HepG2 (cell line): ENCODE results near the gene XPNPEP1. TPM values are rescaled to one million over a fixed set of nuclear protein-coding genes. Genes with fewer than 3 reads are reported as not detected.

ENCODE experiments used
- ATAC-seq: fragments of 200-7000 bp; cut with Tn5 transposase; 3 replicates; pipeline ENCODE4 v1.9.1; 2020; ENCODE audit warnings: mild to moderate bottlenecking, moderate library complexity
- BruUV-seq: library from RNA; stranded (reverse); fragments of 400-500 nt; replicated peaks from 2 replicates; lab custom pipeline; 2021; lab: Mats Ljungman, UMichigan
- CTCF ChIA-PET: fragments of 300-600 bp; formaldehyde crosslinking; extraction: SDS; loops from one replicate; lab custom pipeline; 2021; ENCODE audit warnings: low total read pairs, inconsistent platforms, low intra/inter-chr PET ratio; lab: Yijun Ruan, JAX
- POLR2A ChIA-PET: fragments of 350-600 bp; sonication (Branson Sonifier 250); formaldehyde crosslinking; loops from one replicate; lab custom pipeline; 2020; ENCODE audit warnings: antibody characterized with exemption, inconsistent platforms; lab: Yijun Ruan, JAX
- DNase-seq: peaks from one replicate; pipeline ENCODE4 v3.0.0-alpha.2; 2015; ENCODE audit warnings: low spot score
- FAIRE-seq: peaks from 3 replicates; lab custom pipeline; 2011; peaks lifted over from hg19 to GRCh38; lab: Jason Lieb, UNC
- H2AFZ ChIP-seq: one replicate; pipeline ENCODE4 v1.6.1; 2011; ENCODE audit warnings: low read length, inconsistent platforms
- H3K27ac ChIP-seq: fragments of 300-600 bp; 3 replicates; pipeline ENCODE4 v1.8.0; 2011; ENCODE audit warnings: mixed run types, mild to moderate bottlenecking, mixed read lengths, low read length, inconsistent platforms; ENCODE audit not compliant: insufficient read depth; ENCODE audit errors: extremely low read length
- H3K27me3 ChIP-seq, 2 experiments: fragments of 200-600 bp in 1 of 2; 2 replicates in 1 of 2; 3 replicates in 1 of 2; pipeline versions ENCODE4 v1.6.0 to v1.8.0; 2011; ENCODE audit warnings: low read length in 2 of 2, mild to moderate bottlenecking in 2 of 2, moderate library complexity in 2 of 2, inconsistent platforms in 1 of 2; ENCODE audit not compliant: insufficient read depth in 2 of 2, control insufficient read depth in 1 of 2
- H3K36me3 ChIP-seq, 2 experiments: fragments of 200-600 bp in 1 of 2; replicated peaks in 1 of 2; 2 replicates in 1 of 2; 3 replicates in 1 of 2; pipeline versions ENCODE4 v1.5.1 to v1.8.0; 2011; ENCODE audit warnings: low read length in 2 of 2, inconsistent platforms in 1 of 2; ENCODE audit not compliant: insufficient read depth in 2 of 2, control insufficient read depth in 1 of 2
- H3K4me1 ChIP-seq: 2 replicates; pipeline ENCODE4 v1.5.1; 2012; ENCODE audit warnings: low read length, inconsistent platforms; ENCODE audit not compliant: insufficient read depth
- H3K4me2 ChIP-seq: 2 replicates; pipeline ENCODE4 v1.6.0; 2011; ENCODE audit warnings: low read depth, low read length, inconsistent platforms
- H3K4me3 ChIP-seq, 3 experiments: fragments of 200-600 bp in 1 of 3; sonication (generic), shearing (Covaris generic) in 1 of 3; replicated peaks in 1 of 3; 2 replicates each; pipeline ENCODE4 v1.5.1; 2011 to 2016; ENCODE audit warnings: low read length in 3 of 3, inconsistent platforms in 2 of 3, low read depth in 2 of 3, mild to moderate bottlenecking in 2 of 3, control low read depth in 1 of 3, mixed read lengths in 1 of 3; ENCODE audit not compliant: insufficient read depth in 1 of 3
- H3K79me2 ChIP-seq: one replicate; pipeline ENCODE4 v1.6.1; 2011; ENCODE audit warnings: low read length, inconsistent platforms; ENCODE audit not compliant: insufficient read depth
- H3K9ac ChIP-seq: 2 replicates; pipeline ENCODE4 v1.6.0; 2011; ENCODE audit warnings: mild to moderate bottlenecking, low read depth, low read length, inconsistent platforms; ENCODE audit not compliant: insufficient read depth
- H3K9me3 ChIP-seq: 2 replicates; pipeline ENCODE4 v1.5.1; 2012; ENCODE audit warnings: mild to moderate bottlenecking, low read length
- H4K20me1 ChIP-seq: 2 replicates; pipeline ENCODE4 v1.6.0; 2011; ENCODE audit warnings: inconsistent platforms, mild to moderate bottlenecking, low read length, moderate library complexity; ENCODE audit not compliant: insufficient read depth
- ZNF205 ChIP-seq: IDR thresholded peaks from 2 replicates; pipeline ENCODE4 v1.6.1; 2018; ENCODE audit warnings: missing biosample characterization, missing genetic modification reagents
- ZNF264 ChIP-seq: sonication (generic); formaldehyde crosslinking; IDR thresholded peaks from 2 replicates; pipeline ENCODE4 v1.4.0; 2020; ENCODE audit warnings: missing genetic modification reagents
- ZNF629 ChIP-seq: sonication (generic); formaldehyde crosslinking; conservative IDR thresholded peaks from 2 replicates; pipeline ENCODE4 v1.5.0; 2020; ENCODE audit warnings: missing genetic modification reagents
- ZNF772 ChIP-seq: sonication (generic); formaldehyde crosslinking; IDR thresholded peaks from 2 replicates; pipeline ENCODE4 v1.5.0; 2020; ENCODE audit warnings: mild to moderate bottlenecking, missing genetic modification reagents
- WGBS: methylation state at CpG from one replicate; pipeline ENCODE4 v1.1.6; 2017; ENCODE audit warnings: low lambda C conversion rate; 5-methylcytosine and 5-hydroxymethylcytosine counted together
- in situ Hi-C: cut with HindIII; loops from 2 replicates; pipeline ENCODE4 v1.10.0; 2017; ENCODE audit warnings: low pct_unique_long_range_greater_than_20kb; ENCODE audit not compliant: extremely low pct_ligation_motif_present
- intact Hi-C: fragments of 100-400 bp; cut with micrococcal nuclease; formaldehyde crosslinking; loops from one replicate; pipeline ENCODE4 v1.10.0; 2022; ENCODE audit not compliant: unreplicated experiment
- polyA plus RNA-seq, 8 experiments: library from polyadenylated mRNA; depleted of rRNA in 3 of 8; stranded (reverse) in 7 of 8; unstranded in 1 of 8; fragments of >200 nt; fragmentation: Illumina TruSeq in 4 of 8; extraction: Trizol in 4 of 8; gene quantifications; 2 replicates each; pipeline versions ENCODE4 v1.2.1 to v1.2.3, GENCODE V29; 2011 to 2016; ENCODE audit warnings: low read depth in 4 of 8, missing spikeins in 1 of 8, mixed read lengths in 1 of 8; ENCODE audit not compliant: insufficient read depth in 1 of 8
- total RNA-seq, 5 experiments: library from RNA; depleted of rRNA; stranded (reverse); fragments of >200 nt; fragmentation: Illumina TruSeq; extraction: Trizol; gene quantifications; 2 replicates each; pipeline ENCODE4 v1.2.3, GENCODE V29; 2016; ENCODE audit warnings: low read depth in 1 of 5

The XPNPEP1 gene
- total and polyA plus RNA-seq, 2 of the 13 experiments (the other 11 are each of a cell fraction or from before 2014, with no cell fraction given) = 30.3 to 55.5 TPM

GRCh38 chr10:109940553-109940952, 17.2 kb upstream of the XPNPEP1 start:
- no peak overlapping the region for H3K4me2 ChIP-seq
- no TSS peak for BruUV-seq
- no peak for DNase-seq
- FAIRE-seq = no peak
- H3K79me2 ChIP-seq = no peaks in the 10 kb centered on the region
- ATAC-seq = no peak
- no peaks in the 10 kb centered on the region for H3K36me3 ChIP-seq
- WGBS = 64% methylated on average over 3 of the region's 3 CpGs
- H3K9ac ChIP-seq = no peak overlapping the region
- no peak overlapping the region for H2AFZ ChIP-seq
- in situ Hi-C loops (no loop called here), intact Hi-C loops (no loop called here)
- no peak overlapping the region for H3K4me3 ChIP-seq
- no peaks in the 10 kb centered on the region for H4K20me1 ChIP-seq
- H3K27me3 ChIP-seq = peaks cover 0 to 3% of the 10 kb centered on the region in 2 experiments; a peak in 1 of 5 replicates
- ChIA-PET CTCF (no interaction called here), POLR2A (no interaction called here)
- no peaks in the 10 kb centered on the region for H3K9me3 ChIP-seq
- TF ChIP-seq ZNF205 (CRISPR knock-in tag) (no peak), ZNF264 (CRISPR knock-in tag) (no peak)
- H3K4me1 ChIP-seq = peaks cover 7% of the 10 kb centered on the region; the same call in 1 of the 2 replicates
- no peak overlapping the region for H3K27ac ChIP-seq

- in situ Hi-C loops (no loop called here), intact Hi-C loops (no loop called here)
- Histone ChIP-seq H2AFZ (no peak overlapping the region), H3K27me3 (peaks cover 0 to 3% of the 10 kb centered on the region in 2 experiments; a peak in 1 of 5 replicates), H3K79me2 (no peaks in the 10 kb centered on the region)
- BruUV-seq = no TSS peak
- no peak for FAIRE-seq
- CTCF ChIA-PET = no interaction called here
- TF ChIP-seq ZNF772 (CRISPR knock-in tag) (no peak), ZNF629 (CRISPR knock-in tag) (peak; percentile 69; the same call in 1 of the 2 replicates)
- TF ChIP-seq, all 625 proteins: peak for 1
- no peak overlapping the region for H3K27ac ChIP-seq
- ATAC-seq (no peak), DNase-seq (no peak)
- no peak overlapping the region for H3K4me2 ChIP-seq
- H3K9me3 ChIP-seq = no peaks in the 10 kb centered on the region
- no peaks in the 10 kb centered on the region for H4K20me1 ChIP-seq
- no peaks in the 10 kb centered on the region for H3K36me3 ChIP-seq
- no peak overlapping the region for H3K4me3 ChIP-seq
- WGBS = 0% methylated on average over 1 of the region's 1 CpG
- POLR2A ChIA-PET = no interaction called here
- peaks cover 12% of the 10 kb centered on the region for H3K4me1 ChIP-seq
- H3K9ac ChIP-seq = no peak overlapping the region
Observed at GRCh38 chr10:109940117-109940516, 16.8 kb upstream of the XPNPEP1 start.
